ENCODE results near the gene GUCD1. TPM values are rescaled to one million over a fixed set of nuclear protein-coding genes. Genes with fewer than 3 reads are reported as not detected.

The GUCD1 gene
- total and polyA plus RNA-seq, 2 experiments from 2014 or later: 68.8 to 73.9 TPM

DNA sequence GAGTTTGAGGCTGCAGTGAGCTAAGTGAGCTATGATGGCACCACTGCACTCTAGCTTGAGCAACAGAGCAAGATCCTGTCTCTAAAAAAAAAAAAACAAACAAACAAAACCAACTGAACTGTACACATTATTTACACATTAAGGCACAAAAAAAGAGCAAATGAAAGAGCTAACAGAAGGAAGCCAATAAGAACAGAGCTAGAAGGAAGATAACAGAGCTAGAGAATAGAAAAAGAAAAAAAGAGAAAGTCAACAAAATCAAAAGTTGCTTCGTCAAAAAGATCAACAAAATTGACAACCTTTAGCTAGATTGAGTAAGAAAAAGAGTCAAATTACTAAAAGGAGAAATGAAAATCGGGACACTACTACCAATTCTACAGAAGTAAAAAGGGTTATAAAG lies 25.0 kb downstream of the GUCD1 start:
- Histone ChIP-seq H3K36me3 (no peaks in the 10 kb centered on the region), H3K4me3 (no peak overlapping the region), H3K27ac (no peak overlapping the region), H3K4me1 (ENCODE audit: low read depth) (no peaks in the 10 kb centered on the region), H3K9me3 (ENCODE audit: low read depth) (no peaks in the 10 kb centered on the region), H3K27me3 (no peaks in the 10 kb centered on the region)
- TF ChIP-seq CTCF (IDR thresholded peaks at IDR 0.05; ENCODE audit: low read depth, low read length): no peak
- no peak for DNase-seq (ENCODE audit: low read depth in 1 of 2, low spot score in 1 of 2)

- no peaks in the 10 kb centered on the region for H3K36me3 ChIP-seq
- H3K27me3 ChIP-seq: no peaks in the 10 kb centered on the region
- no peaks in the 10 kb centered on the region for H3K4me1 ChIP-seq (ENCODE audit: low read depth)
- DNase-seq (ENCODE audit: low read depth in 1 of 2, low spot score in 1 of 2): no peak
- H3K9me3 ChIP-seq (ENCODE audit: low read depth): no peaks in the 10 kb centered on the region
- H3K27ac ChIP-seq: no peak overlapping the region
- TF ChIP-seq CTCF (IDR thresholded peaks at IDR 0.05; ENCODE audit: low read depth, low read length): no peak
- no peak overlapping the region for H3K4me3 ChIP-seq
Measured at GRCh38 chr22:24526191-24526590, 28.7 kb downstream of the GUCD1 start.

- no peak overlapping the region for H3K27ac ChIP-seq
- no peaks in the 10 kb centered on the region for H3K4me1 ChIP-seq (ENCODE audit: low read depth)
- no peaks in the 10 kb centered on the region for H3K9me3 ChIP-seq (ENCODE audit: low read depth)
- TF ChIP-seq CTCF (IDR thresholded peaks at IDR 0.05; ENCODE audit: low read depth, low read length): peak; percentile 91
- peak; percentile 72 to 77 for DNase-seq (ENCODE audit: low read depth in 1 of 2, low spot score in 1 of 2)
- no peaks in the 10 kb centered on the region for H3K36me3 ChIP-seq
- no peak overlapping the region for H3K4me3 ChIP-seq
- H3K27me3 ChIP-seq: no peaks in the 10 kb centered on the region
Measured at GRCh38 chr22:24525416-24526037, 29.4 kb downstream of the GUCD1 start.

DNA sequence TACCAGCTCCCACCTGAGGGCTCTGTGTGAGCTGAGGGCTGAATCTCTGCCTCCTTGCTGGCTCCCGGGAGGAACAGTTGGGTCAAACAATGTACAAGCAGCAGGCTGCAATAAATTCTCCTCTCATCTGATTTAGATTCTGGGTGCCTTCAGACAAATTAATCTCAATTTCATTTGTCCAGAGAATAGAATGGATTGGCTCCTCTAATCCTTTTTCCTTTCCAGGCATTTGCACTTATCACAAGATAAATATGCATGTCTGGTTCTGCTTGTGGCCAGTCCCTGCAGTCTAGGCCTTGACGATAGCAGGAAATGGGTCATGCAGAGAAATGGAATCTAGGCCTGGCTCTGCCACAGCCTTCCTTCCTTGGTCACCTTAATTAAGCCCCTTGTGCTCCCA lies 31.1 kb downstream of the GUCD1 start:
- TF ChIP-seq CTCF (IDR thresholded peaks at IDR 0.05; ENCODE audit: low read depth, low read length): no peak
- Histone ChIP-seq H3K27me3 (no peaks in the 10 kb centered on the region), H3K4me3 (no peak overlapping the region), H3K27ac (no peak overlapping the region), H3K36me3 (no peaks in the 10 kb centered on the region), H3K4me1 (ENCODE audit: low read depth) (no peaks in the 10 kb centered on the region), H3K9me3 (ENCODE audit: low read depth) (no peaks in the 10 kb centered on the region)
- peak in 1 of 2 donors; percentile 49 for DNase-seq (ENCODE audit: low read depth in 1 of 2, low spot score in 1 of 2)

DNA sequence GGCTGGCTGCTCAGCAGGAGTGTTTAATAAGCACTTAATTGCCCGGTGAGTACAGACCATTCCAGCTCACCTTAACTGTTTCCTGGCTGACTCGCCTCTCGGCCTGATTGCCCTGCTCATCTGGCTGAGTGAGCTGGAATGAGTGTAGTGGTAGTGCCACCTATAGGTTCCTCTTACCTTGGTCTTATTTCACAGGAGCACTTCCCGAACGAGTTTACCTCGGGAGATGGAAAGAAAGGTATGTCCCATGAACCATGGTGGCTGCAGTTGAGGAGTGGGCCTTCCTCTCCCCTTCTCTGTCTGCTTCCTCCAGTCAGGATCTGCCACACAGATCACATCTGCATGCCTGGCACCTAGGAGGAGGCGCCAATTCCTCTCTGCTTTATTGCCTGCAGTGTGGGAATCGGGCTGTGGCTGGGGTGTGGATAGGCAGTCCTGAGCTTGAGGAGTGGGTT lies 33.1 kb downstream of the GUCD1 start:
- H3K4me3 ChIP-seq: no peak overlapping the region
- H3K27me3 ChIP-seq: no peaks in the 10 kb centered on the region
- no peaks in the 10 kb centered on the region for H3K36me3 ChIP-seq
- H3K27ac ChIP-seq: no peak overlapping the region
- H3K9me3 ChIP-seq (ENCODE audit: low read depth): no peaks in the 10 kb centered on the region
- H3K4me1 ChIP-seq (ENCODE audit: low read depth): no peaks in the 10 kb centered on the region
- peak; percentile 66 to 69 for DNase-seq (ENCODE audit: low read depth in 1 of 2, low spot score in 1 of 2)
- TF ChIP-seq CTCF (IDR thresholded peaks at IDR 0.05; ENCODE audit: low read depth, low read length): peak; percentile 52

Measured in cardiac muscle cell (in vitro differentiated cells and primary cell).